ENCODE results near the gene CRELD1. TPM values are rescaled to one million over a fixed set of nuclear protein-coding genes. Genes with fewer than 3 reads are reported as not detected.

The CRELD1 gene
- total RNA-seq, 1 experiment from 2014 or later = 18.7 TPM

GRCh38 chr3:9928158-9928557 is 5.5 kb upstream of the CRELD1 start:
- Histone ChIP-seq H3K79me2 (ENCODE audit: insufficient read depth, low read length) (no peaks in the 10 kb centered on the region), H3K4me1 (ENCODE audit: control insufficient read depth in 1 of 2, insufficient read depth in 2 of 2, low read length in 2 of 2) (peaks cover 3 to 10% of the 10 kb centered on the region in 2 experiments), H3K4me2 (ENCODE audit: low read length) (no peak overlapping the region), H3K9me2 (ENCODE audit: insufficient read depth) (no peaks in the 10 kb centered on the region), H3K27ac (ENCODE audit: low read depth, low read length) (no peak overlapping the region), H3K9me3 (ENCODE audit: control insufficient read depth in 1 of 2, insufficient read depth in 1 of 2, low read depth in 1 of 2, low read length in 2 of 2) (no peaks in the 10 kb centered on the region), H3K36me3 (ENCODE audit: control insufficient read depth in 1 of 2, insufficient read depth in 2 of 2, low read length in 2 of 2) (peaks cover 0 to 4% of the 10 kb centered on the region in 2 experiments; a peak in 1 of 4 replicates), H3K4me3 (replicated peaks in 1 of 2; ENCODE audit: low read depth in 1 of 2, low read length in 2 of 2) (no peak overlapping the region), H4K20me1 (ENCODE audit: insufficient read depth) (no peaks in the 10 kb centered on the region), H3K27me3 (ENCODE audit: insufficient read depth, low read length) (no peaks in the 10 kb centered on the region), H3K9ac (ENCODE audit: low read length) (no peak overlapping the region), H2AFZ (ENCODE audit: low read depth, low read length, poor library complexity, severe bottlenecking) (no peak overlapping the region)
- RAD21 ChIA-PET (ENCODE audit: low non-redundant PET in 1 of 2, low total read pairs in 2 of 2, uncharacterized antibody in 2 of 2, unreplicated experiment in 2 of 2) = no interaction called here
- TF ChIP-seq SP1 (IDR thresholded peaks at IDR 0.05; ENCODE audit: low read depth) = no peak
- no peak for TF ChIP-seq JUND (IDR thresholded peaks at IDR 0.05)
- TF ChIP-seq ELF1 (IDR thresholded peaks at IDR 0.05; ENCODE audit: borderline replicate concordance, low read depth) = no peak
- no peak for TF ChIP-seq ZNF274 (IDR thresholded peaks at IDR 0.05; ENCODE audit: low read depth, low read length)
- no peak for TF ChIP-seq EZH2 (IDR thresholded peaks at IDR 0.05)
- TF ChIP-seq TCF7L2 (IDR thresholded peaks at IDR 0.05; ENCODE audit: borderline replicate concordance, extremely low read depth, insufficient read depth, insufficient read length) = no peak
- TF ChIP-seq RAD21 (IDR thresholded peaks at IDR 0.05; ENCODE audit: low read depth) = no peak
- TF ChIP-seq CBX3 (IDR thresholded peaks at IDR 0.05; ENCODE audit: low read depth) = no peak
- TF ChIP-seq SRF (IDR thresholded peaks at IDR 0.05; ENCODE audit: low read depth) = no peak
- TF ChIP-seq POLR2A (IDR thresholded peaks at IDR 0.05; ENCODE audit: borderline replicate concordance, extremely low read depth, insufficient read depth, insufficient read length) = no peak
- no peak for TF ChIP-seq REST (IDR thresholded peaks at IDR 0.05; ENCODE audit: low read depth)
- TF ChIP-seq EZH2phosphoT487 (IDR thresholded peaks at IDR 0.05; ENCODE audit: borderline replicate concordance) = no peak
- no peak for TF ChIP-seq POLR2AphosphoS5 (IDR thresholded peaks at IDR 0.05; ENCODE audit: low read depth, low read length)
- no peak for TF ChIP-seq ATF3 (IDR thresholded peaks at IDR 0.05)
- no peak for TF ChIP-seq YY1 (IDR thresholded peaks at IDR 0.05; ENCODE audit: extremely low read depth, insufficient replicate concordance, low read depth, low read length)
- no peak for TF ChIP-seq CTCF (IDR thresholded peaks at IDR 0.05 in 2 of 3, conservative IDR thresholded peaks at IDR 0.05 in 1 of 3; ENCODE audit: borderline replicate concordance in 1 of 3, insufficient read depth in 1 of 3, low read depth in 2 of 3, low read length in 2 of 3)
- no peak for TF ChIP-seq ZBTB33 (IDR thresholded peaks at IDR 0.05; ENCODE audit: extremely low read depth, insufficient replicate concordance, low read length)
- TF ChIP-seq MAX (IDR thresholded peaks at IDR 0.05) = no peak
- no peak for TF ChIP-seq EGR1 (IDR thresholded peaks at IDR 0.05; ENCODE audit: low read depth)
- POLR2A ChIA-PET = no interaction called here
- intact Hi-C loops (cut with micrococcal nuclease) = no loop called here
- DNase-seq (ENCODE audit: low read depth, low spot score) (no peak), ATAC-seq (no peak)
- BruUV-seq (replicated peaks) = no TSS peak
- CTCF ChIA-PET = no interaction called here

All from HCT116 (cell line).